KMS-11 (cell line): ENCODE data around the gene ADD2.

Source experiments
- H2AFZ ChIP-seq: fragments of 200-600 bp; sonication (generic); 2 replicates; pipeline ENCODE4 v1.6.1; 2016; ENCODE audit warnings: antibody characterized with exemption, mixed run types, low read depth
- H3K27ac ChIP-seq: fragments of 200-600 bp; sonication (generic); 2 replicates; pipeline ENCODE4 v1.6.1; 2016; ENCODE audit warnings: mild to moderate bottlenecking, mixed run types
- H3K27me3 ChIP-seq: fragments of 200-600 bp; sonication (generic); 2 replicates; pipeline ENCODE4 v1.6.1; 2017; ENCODE audit warnings: mild to moderate bottlenecking, low read depth, mixed run types, moderate library complexity; ENCODE audit not compliant: insufficient read depth
- H3K36me3 ChIP-seq: fragments of 200-600 bp; sonication (generic); 2 replicates; pipeline ENCODE4 v1.6.1; 2017; ENCODE audit warnings: mild to moderate bottlenecking, mixed run types; ENCODE audit not compliant: insufficient read depth
- H3K4me1 ChIP-seq: fragments of 200-600 bp; sonication (generic); 2 replicates; pipeline ENCODE4 v1.6.1; 2016; ENCODE audit warnings: mild to moderate bottlenecking, low read depth, mixed run types; ENCODE audit not compliant: poor library complexity, severe bottlenecking
- H3K4me2 ChIP-seq: fragments of 200-600 bp; sonication (generic); 2 replicates; pipeline ENCODE4 v1.7.0; 2016; ENCODE audit warnings: mild to moderate bottlenecking, mixed run types
- H3K4me3 ChIP-seq: fragments of 200-600 bp; sonication (generic); IDR thresholded peaks from 2 replicates; pipeline ENCODE4 v1.6.1; 2017; ENCODE audit warnings: low read depth, low read length, mixed read lengths; ENCODE audit not compliant: insufficient read depth
- H3K79me2 ChIP-seq: fragments of 200-600 bp; sonication (generic); 2 replicates; pipeline ENCODE4 v1.6.1; 2016; ENCODE audit warnings: low read depth, mixed run types; ENCODE audit not compliant: insufficient read depth
- H3K9ac ChIP-seq: fragments of 200-600 bp; sonication (generic); 2 replicates; pipeline ENCODE4 v1.6.1; 2016; ENCODE audit warnings: mild to moderate bottlenecking, mixed run types
- H4K20me1 ChIP-seq: fragments of 200-600 bp; sonication (generic); 2 replicates; pipeline ENCODE4 v1.6.1; 2016; ENCODE audit warnings: mild to moderate bottlenecking, mixed run types; ENCODE audit not compliant: insufficient read depth
- CTCF ChIP-seq: fragments of 200-600 bp; sonication (generic); conservative IDR thresholded peaks from 2 replicates; pipeline ENCODE4 v1.6.1; 2017; ENCODE audit warnings: low read depth, mild to moderate bottlenecking, antibody characterized with exemption, low read length, moderate library complexity, mixed read lengths

ADD2 gene

GRCh38 chr2:70759446-70759845 is 8.6 kb downstream of the ADD2 start:
- H3K79me2 ChIP-seq = peaks cover 36% of the 10 kb centered on the region; the same call in 1 of the 2 replicates

GRCh38 chr2:70757966-70758365 is 10.0 kb downstream of the ADD2 start:
- no peaks in the 10 kb centered on the region for H3K36me3 ChIP-seq
- H3K9ac ChIP-seq = no peak overlapping the region
- TF ChIP-seq CTCF = no peak
- H3K27me3 ChIP-seq = no peaks in the 10 kb centered on the region
- no peaks in the 10 kb centered on the region for H4K20me1 ChIP-seq
- no peak overlapping the region for H3K4me2 ChIP-seq
- no peak overlapping the region for H2AFZ ChIP-seq
- peaks cover 11% of the 10 kb centered on the region for H3K4me1 ChIP-seq
- no peak overlapping the region for H3K4me3 ChIP-seq
- H3K27ac ChIP-seq = no peak overlapping the region
- H3K79me2 ChIP-seq = peaks cover 21% of the 10 kb centered on the region; the same call in 1 of the 2 replicates

More at GRCh38 chr2:70759446-70759845, 8.6 kb downstream of the ADD2 start:
- Histone ChIP-seq H3K4me1 (peaks cover 11% of the 10 kb centered on the region), H2AFZ (no peak overlapping the region), H3K4me3 (no peak overlapping the region), H3K4me2 (no peak overlapping the region), H4K20me1 (no peaks in the 10 kb centered on the region), H3K27me3 (no peaks in the 10 kb centered on the region), H3K27ac (no peak overlapping the region), H3K36me3 (no peaks in the 10 kb centered on the region), H3K9ac (no peak overlapping the region)
- no peak for TF ChIP-seq CTCF

GRCh38 chr2:70757360-70757759 is 10.6 kb downstream of the ADD2 start:
- H3K4me3 ChIP-seq = no peak overlapping the region
- H3K9ac ChIP-seq = no peak overlapping the region
- H3K27ac ChIP-seq = no peak overlapping the region
- no peak for TF ChIP-seq CTCF
- H3K36me3 ChIP-seq = no peaks in the 10 kb centered on the region
- no peak overlapping the region for H2AFZ ChIP-seq
- H3K4me2 ChIP-seq = no peak overlapping the region
- no peaks in the 10 kb centered on the region for H4K20me1 ChIP-seq
- H3K4me1 ChIP-seq = peaks cover 11% of the 10 kb centered on the region
- no peaks in the 10 kb centered on the region for H3K27me3 ChIP-seq
- H3K79me2 ChIP-seq = peaks cover 20% of the 10 kb centered on the region; the same call in 1 of the 2 replicates

- Histone ChIP-seq H2AFZ (no peak overlapping the region), H3K36me3 (no peaks in the 10 kb centered on the region), H3K4me2 (no peak overlapping the region), H3K79me2 (peaks cover 13% of the 10 kb centered on the region; the same call in 1 of the 2 replicates), H3K9ac (no peak overlapping the region), H3K4me1 (peaks cover 11% of the 10 kb centered on the region), H3K27me3 (no peaks in the 10 kb centered on the region), H4K20me1 (no peaks in the 10 kb centered on the region), H3K27ac (no peak overlapping the region), H3K4me3 (no peak overlapping the region)
- TF ChIP-seq CTCF = no peak
Observed at GRCh38 chr2:70756128-70756527, 11.9 kb downstream of the ADD2 start.

GRCh38 chr2:70753902-70754301 is 14.1 kb downstream of the ADD2 start:
- Histone ChIP-seq H4K20me1 (no peaks in the 10 kb centered on the region), H3K4me2 (no peak overlapping the region), H3K27me3 (no peaks in the 10 kb centered on the region), H3K36me3 (no peaks in the 10 kb centered on the region), H3K79me2 (peaks cover 23% of the 10 kb centered on the region; the same call in 1 of the 2 replicates), H3K4me1 (peaks cover 11% of the 10 kb centered on the region), H2AFZ (no peak overlapping the region), H3K27ac (no peak overlapping the region), H3K9ac (no peak overlapping the region), H3K4me3 (no peak overlapping the region)
- no peak for TF ChIP-seq CTCF
